ENCODE data around the gene CCDC187. TPM values are rescaled to one million over a fixed set of nuclear protein-coding genes. Genes with fewer than 3 reads are reported as not detected.

Gene CCDC187
- total RNA-seq, 1 donor = under 0.01 TPM

GRCh38 chr9:136204145-136204805 is 99.6 kb downstream of the CCDC187 start:
- no peak overlapping the region for H3K4me3 ChIP-seq (ENCODE audit: low read depth, low read length)
- TF ChIP-seq CTCF (IDR thresholded peaks at IDR 0.05; ENCODE audit: insufficient read depth, low read depth, low read length) = no peak
- no peak for DNase-seq (ENCODE audit: low read depth)

- no peak for TF ChIP-seq CTCF (IDR thresholded peaks at IDR 0.05; ENCODE audit: insufficient read depth, low read depth, low read length)
- no peak overlapping the region for H3K4me3 ChIP-seq (ENCODE audit: low read depth, low read length)
- no peak for DNase-seq (ENCODE audit: low read depth)
Observed at GRCh38 chr9:136203408-136204144, 100.3 kb downstream of the CCDC187 start.

GRCh38 chr9:136202454-136203407 is 101.2 kb downstream of the CCDC187 start:
- no peak for TF ChIP-seq CTCF (IDR thresholded peaks at IDR 0.05; ENCODE audit: insufficient read depth, low read depth, low read length)

GRCh38 chr9:136201609-136202453 is 102.1 kb downstream of the CCDC187 start:
- no peak overlapping the region for H3K4me3 ChIP-seq (ENCODE audit: low read depth, low read length)
- peak; percentile 15 for DNase-seq (ENCODE audit: low read depth)
- TF ChIP-seq CTCF (IDR thresholded peaks at IDR 0.05; ENCODE audit: insufficient read depth, low read depth, low read length) = no peak

More at GRCh38 chr9:136202454-136203407, 101.2 kb downstream of the CCDC187 start:
- no peak overlapping the region for H3K4me3 ChIP-seq (ENCODE audit: low read depth, low read length)
- no peak for DNase-seq (ENCODE audit: low read depth)

GRCh38 chr9:136201174-136201573 is 102.7 kb downstream of the CCDC187 start:
- no peak for TF ChIP-seq CTCF (IDR thresholded peaks at IDR 0.05; ENCODE audit: insufficient read depth, low read depth, low read length)
- no peak overlapping the region for H3K4me3 ChIP-seq (ENCODE audit: low read depth, low read length)
- no peak for DNase-seq (ENCODE audit: low read depth)

GRCh38 chr9:136200424-136200823 is 103.5 kb downstream of the CCDC187 start:
- no peak overlapping the region for H3K4me3 ChIP-seq (ENCODE audit: low read depth, low read length)
- DNase-seq (ENCODE audit: low read depth) = no peak
- TF ChIP-seq CTCF (IDR thresholded peaks at IDR 0.05; ENCODE audit: insufficient read depth, low read depth, low read length) = no peak

All from fibroblast of villous mesenchyme (primary cell).